Trophoblast cell (in vitro differentiated cells and primary cell): Measurements from ENCODE around the gene NHSL2.

Source experiments
- DNase-seq, 2 donors: peaks; one replicate each; pipeline ENCODE4 v3.0.0-alpha.2; 2016
- H2AFZ ChIP-seq: 2 replicates; pipeline ENCODE4 v1.6.1; 2013; ENCODE audit warnings: low read length, moderate library complexity, mild to moderate bottlenecking; ENCODE audit not compliant: insufficient read depth, poor library complexity
- H2AK5ac ChIP-seq: 2 replicates; pipeline ENCODE4 v1.6.1; 2013; ENCODE audit warnings: mild to moderate bottlenecking, low read length
- H2BK120ac ChIP-seq: 2 replicates; pipeline ENCODE4 v1.6.1; 2013; ENCODE audit warnings: low read length, mild to moderate bottlenecking, moderate library complexity; ENCODE audit not compliant: insufficient read depth, poor library complexity
- H2BK12ac ChIP-seq: 2 replicates; pipeline ENCODE4 v1.6.1; 2013; ENCODE audit warnings: mild to moderate bottlenecking, low read length, moderate library complexity
- H2BK5ac ChIP-seq: 2 replicates; pipeline ENCODE4 v1.6.1; 2013; ENCODE audit warnings: low read length, low read depth, moderate library complexity, mild to moderate bottlenecking; ENCODE audit not compliant: poor library complexity
- H3K14ac ChIP-seq: 2 replicates; pipeline ENCODE4 v1.6.1; 2013; ENCODE audit warnings: mild to moderate bottlenecking, low read length
- H3K18ac ChIP-seq: 2 replicates; pipeline ENCODE4 v1.6.1; 2013; ENCODE audit warnings: mild to moderate bottlenecking, low read length
- H3K23ac ChIP-seq: 2 replicates; pipeline ENCODE4 v1.6.1; 2013; ENCODE audit warnings: low read length
- H3K27ac ChIP-seq: 2 replicates; pipeline ENCODE4 v1.5.1; 2013; ENCODE audit warnings: low read depth, mild to moderate bottlenecking, inconsistent platforms, low read length, moderate library complexity
- H3K27me3 ChIP-seq: 2 replicates; pipeline ENCODE4 v1.6.1; 2013; ENCODE audit warnings: inconsistent platforms, mild to moderate bottlenecking, low read length, moderate library complexity; ENCODE audit not compliant: insufficient read depth
- H3K36me3 ChIP-seq, 2 experiments: 1 replicate in 1 of 2; 2 replicates in 1 of 2; pipeline ENCODE4 v1.6.1; 2013; ENCODE audit warnings: low read length in 2 of 2, mild to moderate bottlenecking in 2 of 2, moderate library complexity in 1 of 2; ENCODE audit not compliant: insufficient read depth in 2 of 2, control insufficient read depth in 1 of 2
- H3K4ac ChIP-seq: 2 replicates; pipeline ENCODE4 v1.6.1; 2013; ENCODE audit warnings: low read depth, mild to moderate bottlenecking, low read length, moderate library complexity
- H3K4me1 ChIP-seq, 2 experiments: 1 replicate in 1 of 2; 2 replicates in 1 of 2; pipeline ENCODE4 v1.6.1; 2013; ENCODE audit warnings: low read length in 2 of 2, mild to moderate bottlenecking in 2 of 2, moderate library complexity in 1 of 2; ENCODE audit not compliant: insufficient read depth in 2 of 2, control insufficient read depth in 1 of 2
- H3K4me2 ChIP-seq: 2 replicates; pipeline ENCODE4 v1.6.1; 2013; ENCODE audit warnings: inconsistent platforms, mild to moderate bottlenecking, low read length, moderate library complexity
- H3K4me3 ChIP-seq: 2 replicates; pipeline ENCODE4 v1.5.1; 2013; ENCODE audit warnings: mild to moderate bottlenecking, low read depth, low read length, inconsistent platforms
- H3K79me1 ChIP-seq: one replicate; pipeline ENCODE4 v1.6.1; 2013; ENCODE audit warnings: low read length
- H3K79me2 ChIP-seq: 2 replicates; pipeline ENCODE4 v1.6.1; 2013; ENCODE audit warnings: low read length, mild to moderate bottlenecking; ENCODE audit not compliant: control insufficient read depth, insufficient read depth, poor library complexity
- H3K9ac ChIP-seq: 2 replicates; pipeline ENCODE4 v1.6.1; 2013; ENCODE audit warnings: mild to moderate bottlenecking, low read length
- H3K9me3 ChIP-seq: 2 replicates; pipeline ENCODE4 v1.6.1; 2013; ENCODE audit warnings: low read depth, mild to moderate bottlenecking, control low read depth, inconsistent platforms, low read length; ENCODE audit not compliant: insufficient read depth
- H4K12ac ChIP-seq: 2 replicates; pipeline ENCODE4 v1.6.1; 2013; ENCODE audit warnings: low read depth, mild to moderate bottlenecking, low read length, moderate library complexity
- H4K8ac ChIP-seq: 2 replicates; pipeline ENCODE4 v1.6.1; 2013; ENCODE audit warnings: low read depth, mild to moderate bottlenecking, low read length, moderate library complexity
- H4K91ac ChIP-seq: one replicate; pipeline ENCODE4 v1.6.1; 2013; ENCODE audit warnings: low read depth, mild to moderate bottlenecking, low read length, moderate library complexity
- WGBS: extraction: QIAGEN DNeasy Blood & Tissue Kit; methylation state at CpG from one replicate; pipeline ENCODE4 v1.1.7; 2013; ENCODE audit warnings: missing lambda C conversion rate; ENCODE audit not compliant: insufficient read length, insufficient coverage; ENCODE audit errors: extremely low coverage; 5-methylcytosine and 5-hydroxymethylcytosine counted together

NHSL2 gene

GRCh38 chrX:72121383-72121782, 210.7 kb downstream of the NHSL2 start:
- no peak for DNase-seq
- Histone ChIP-seq H3K27me3 (no peaks in the 10 kb centered on the region), H3K9ac (no peak overlapping the region), H3K18ac (no peak overlapping the region), H4K91ac (no peak overlapping the region), H2AFZ (no peak overlapping the region), H4K8ac (no peak overlapping the region), H3K4ac (no peak overlapping the region), H2BK5ac (no peak overlapping the region), H2BK12ac (no peak overlapping the region), H3K4me2 (no peak overlapping the region), H3K79me1 (peaks cover 10% of the 10 kb centered on the region), H3K14ac (no peak overlapping the region), H4K12ac (no peak overlapping the region), H2AK5ac (no peak overlapping the region), H3K27ac (no peak overlapping the region), H3K4me3 (no peak overlapping the region), H3K9me3 (no peaks in the 10 kb centered on the region), H3K36me3 (no peaks in the 10 kb centered on the region), H3K4me1 (peaks cover 29 to 38% of the 10 kb centered on the region in 2 experiments), H3K23ac (no peak overlapping the region), H2BK120ac (no peak overlapping the region), H3K79me2 (peaks cover 2% of the 10 kb centered on the region)
- no CpG with 5 or more reads among the region's 3 CpGs for WGBS

- H3K36me3 ChIP-seq = no peaks in the 10 kb centered on the region
- peaks cover 12% of the 10 kb centered on the region for H3K79me1 ChIP-seq
- peak overlapping the region; percentile 57 for H2AK5ac ChIP-seq
- no peaks in the 10 kb centered on the region for H3K9me3 ChIP-seq
- H4K12ac ChIP-seq = no peak overlapping the region
- DNase-seq = no peak
- no peak overlapping the region for H2BK5ac ChIP-seq
- no peak overlapping the region for H3K23ac ChIP-seq
- H3K4me3 ChIP-seq = no peak overlapping the region
- no peak overlapping the region for H2AFZ ChIP-seq
- H2BK120ac ChIP-seq = peak overlapping the region; percentile 47
- peaks cover 2% of the 10 kb centered on the region for H3K79me2 ChIP-seq
- peaks cover 32 to 43% of the 10 kb centered on the region in 2 experiments for H3K4me1 ChIP-seq
- no peak overlapping the region for H3K4ac ChIP-seq
- H3K27ac ChIP-seq = peak overlapping the region; percentile 86
- no peak overlapping the region for H3K4me2 ChIP-seq
- no peak overlapping the region for H3K18ac ChIP-seq
- no peak overlapping the region for H4K8ac ChIP-seq
- no peak overlapping the region for H3K9ac ChIP-seq
- WGBS = no CpG with 5 or more reads among the region's 6 CpGs
- H4K91ac ChIP-seq = peak overlapping the region; percentile 64
- peak overlapping the region; percentile 32 for H2BK12ac ChIP-seq
- no peaks in the 10 kb centered on the region for H3K27me3 ChIP-seq
- peak overlapping the region; percentile 41 for H3K14ac ChIP-seq
Measured at GRCh38 chrX:72122621-72123337, 212.1 kb downstream of the NHSL2 start.

GRCh38 chrX:72123471-72124185, 213.0 kb downstream of the NHSL2 start:
- peak overlapping the region; percentile 27 for H2BK5ac ChIP-seq
- H3K14ac ChIP-seq = peak overlapping the region; percentile 71
- H3K79me1 ChIP-seq = peaks cover 12% of the 10 kb centered on the region
- no peaks in the 10 kb centered on the region for H3K27me3 ChIP-seq
- no peak overlapping the region for H3K18ac ChIP-seq
- no peak overlapping the region for H3K4me3 ChIP-seq
- H3K4me2 ChIP-seq = peak overlapping the region; percentile 39
- no peak overlapping the region for H3K23ac ChIP-seq
- no peaks in the 10 kb centered on the region for H3K9me3 ChIP-seq
- peaks cover 35 to 50% of the 10 kb centered on the region in 2 experiments for H3K4me1 ChIP-seq
- H2BK120ac ChIP-seq = peak overlapping the region; percentile 60
- H3K79me2 ChIP-seq = peaks cover 2% of the 10 kb centered on the region
- H3K4ac ChIP-seq = no peak overlapping the region
- H4K8ac ChIP-seq = peak overlapping the region; percentile 71
- H4K12ac ChIP-seq = peak overlapping the region; percentile 26
- no peak overlapping the region for H3K9ac ChIP-seq
- peak overlapping the region; percentile 68 for H4K91ac ChIP-seq
- peak overlapping the region; percentile 86 for H3K27ac ChIP-seq
- no peak overlapping the region for H2AFZ ChIP-seq
- H2BK12ac ChIP-seq = peak overlapping the region; percentile 66
- H3K36me3 ChIP-seq = no peaks in the 10 kb centered on the region
- peak overlapping the region; percentile 19 for H2AK5ac ChIP-seq
- WGBS = no CpG with 5 or more reads among the region's 11 CpGs
- DNase-seq = no peak

- H2AFZ ChIP-seq = no peak overlapping the region
- no peak for DNase-seq
- peak overlapping the region; percentile 60 for H2BK120ac ChIP-seq
Measured at GRCh38 chrX:72124540-72125201, 214.0 kb downstream of the NHSL2 start.

More at GRCh38 chrX:72124540-72125201, 214.0 kb downstream of the NHSL2 start:
- Histone ChIP-seq H3K27me3 (no peaks in the 10 kb centered on the region), H3K14ac (peak overlapping the region; percentile 71), H3K9ac (no peak overlapping the region), H3K79me1 (peaks cover 12% of the 10 kb centered on the region), H2AK5ac (no peak overlapping the region), H3K36me3 (peaks cover 0 to 3% of the 10 kb centered on the region in 2 experiments), H4K12ac (no peak overlapping the region), H3K4me3 (no peak overlapping the region), H3K18ac (peak overlapping the region; percentile 47), H3K79me2 (peaks cover 2% of the 10 kb centered on the region), H3K4me2 (peak overlapping the region; percentile 9), H4K91ac (peak overlapping the region; percentile 60), H3K23ac (no peak overlapping the region), H4K8ac (no peak overlapping the region), H3K4ac (no peak overlapping the region), H3K9me3 (no peaks in the 10 kb centered on the region), H3K27ac (peak overlapping the region; percentile 80), H2BK5ac (peak overlapping the region; percentile 26), H2BK12ac (peak overlapping the region; percentile 29), H3K4me1 (peaks cover 35 to 51% of the 10 kb centered on the region in 2 experiments)
- no CpG with 5 or more reads among the region's 8 CpGs for WGBS
